GM12801 (cell line): ENCODE data around the gene JKAMP.

Source experiments
- TF ChIP-seq, protein P1 (sequence below): IDR thresholded peaks from one replicate; pipeline ENCODE4 v1.5.1; 2011; ENCODE audit warnings: control low read depth; ENCODE audit not compliant: insufficient read length; ENCODE audit errors: extremely low read depth

The JKAMP gene

DNA sequence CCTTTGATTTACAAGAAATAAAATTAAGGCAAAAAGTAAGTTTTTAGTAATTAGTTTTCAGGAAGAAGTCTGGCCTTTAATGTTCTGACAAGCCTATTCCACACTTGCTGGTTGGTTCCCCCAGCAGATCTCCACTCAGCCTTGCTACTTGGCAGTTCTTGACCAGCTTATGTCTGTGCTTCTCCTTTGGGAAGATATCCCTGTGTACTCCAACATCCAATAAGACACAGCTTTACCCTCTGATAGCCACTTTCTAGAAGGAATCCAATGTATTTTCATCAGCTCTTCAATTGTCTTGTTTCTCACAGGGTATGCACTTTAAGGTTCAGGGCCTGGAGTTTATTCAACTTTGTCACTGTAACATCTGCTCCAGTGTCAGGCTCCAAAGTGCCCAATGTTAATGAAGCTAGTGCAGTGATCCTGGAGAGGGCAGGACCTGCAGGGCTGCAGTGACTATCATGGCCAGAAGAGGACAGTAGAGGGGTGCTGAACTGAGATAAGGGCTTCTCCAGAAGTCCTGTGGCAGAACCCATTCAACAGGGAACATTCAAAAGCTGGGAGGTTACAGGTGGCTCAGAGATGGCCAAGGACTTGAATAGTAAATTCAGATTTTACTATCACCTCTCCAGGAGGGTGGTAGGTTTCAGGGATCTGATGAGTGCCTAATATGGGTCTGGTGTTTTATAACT, 22.9 kb downstream of the JKAMP start:
- TF ChIP-seq, protein P1, sequence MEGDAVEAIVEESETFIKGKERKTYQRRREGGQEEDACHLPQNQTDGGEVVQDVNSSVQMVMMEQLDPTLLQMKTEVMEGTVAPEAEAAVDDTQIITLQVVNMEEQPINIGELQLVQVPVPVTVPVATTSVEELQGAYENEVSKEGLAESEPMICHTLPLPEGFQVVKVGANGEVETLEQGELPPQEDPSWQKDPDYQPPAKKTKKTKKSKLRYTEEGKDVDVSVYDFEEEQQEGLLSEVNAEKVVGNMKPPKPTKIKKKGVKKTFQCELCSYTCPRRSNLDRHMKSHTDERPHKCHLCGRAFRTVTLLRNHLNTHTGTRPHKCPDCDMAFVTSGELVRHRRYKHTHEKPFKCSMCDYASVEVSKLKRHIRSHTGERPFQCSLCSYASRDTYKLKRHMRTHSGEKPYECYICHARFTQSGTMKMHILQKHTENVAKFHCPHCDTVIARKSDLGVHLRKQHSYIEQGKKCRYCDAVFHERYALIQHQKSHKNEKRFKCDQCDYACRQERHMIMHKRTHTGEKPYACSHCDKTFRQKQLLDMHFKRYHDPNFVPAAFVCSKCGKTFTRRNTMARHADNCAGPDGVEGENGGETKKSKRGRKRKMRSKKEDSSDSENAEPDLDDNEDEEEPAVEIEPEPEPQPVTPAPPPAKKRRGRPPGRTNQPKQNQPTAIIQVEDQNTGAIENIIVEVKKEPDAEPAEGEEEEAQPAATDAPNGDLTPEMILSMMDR: no peak

DNA sequence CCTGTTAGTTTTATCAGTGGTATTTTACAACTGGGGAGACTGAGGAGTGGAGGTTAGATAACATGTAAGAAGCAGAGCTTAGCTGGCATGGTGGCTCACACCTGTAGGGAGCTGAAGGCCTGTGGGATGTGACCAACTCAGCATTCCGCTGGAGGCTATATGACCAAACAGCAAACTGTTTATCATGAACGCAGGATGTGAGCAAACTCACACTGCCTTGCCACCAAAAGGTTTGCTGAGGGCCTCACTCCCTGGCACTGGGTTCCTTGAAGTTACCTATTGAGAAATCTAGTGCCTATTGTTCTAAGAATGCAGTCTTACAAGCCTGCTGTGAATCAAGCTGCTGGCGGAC, 23.4 kb downstream of the JKAMP start:
- TF ChIP-seq, protein P1: no peak

DNA sequence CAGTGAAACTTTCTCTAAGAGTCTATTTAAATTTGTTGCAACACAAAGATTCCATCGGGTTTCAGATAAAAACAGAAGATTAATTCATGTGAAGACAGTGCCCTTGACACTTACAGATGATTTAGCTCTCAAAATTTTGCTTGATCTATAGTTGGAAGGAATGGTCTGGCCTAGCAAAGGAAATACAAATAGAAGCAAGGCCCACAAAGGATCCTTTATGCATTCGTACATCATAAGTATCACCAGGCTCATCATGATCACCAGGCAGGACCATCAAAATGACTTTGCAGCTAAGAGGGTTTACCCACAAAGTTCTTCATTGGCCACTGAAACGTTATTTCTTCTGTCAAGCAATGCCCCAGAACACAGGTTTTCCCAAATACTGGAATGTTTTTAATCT, 24.8 kb downstream of the JKAMP start:
- TF ChIP-seq, protein P1: no peak

DNA sequence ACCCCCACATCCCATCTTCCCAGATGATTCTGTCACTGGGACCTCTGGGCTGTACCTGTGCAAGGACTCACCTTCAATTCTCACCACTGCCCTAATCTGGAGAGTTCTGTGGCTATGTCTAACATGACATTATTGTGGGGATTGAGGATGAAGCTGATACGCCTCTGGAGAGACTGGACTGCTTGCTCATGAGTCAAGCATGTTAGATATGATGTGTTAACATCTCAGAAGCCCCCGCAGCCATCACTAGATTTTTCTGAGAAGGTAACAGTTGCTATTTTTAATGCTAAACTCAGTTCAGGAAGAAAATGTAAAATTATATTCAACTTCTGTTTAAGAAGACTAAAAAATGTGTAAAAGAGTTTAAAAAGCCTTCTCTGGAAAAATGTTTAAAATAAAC, 25.7 kb downstream of the JKAMP start:
- TF ChIP-seq, protein P1: no peak

DNA sequence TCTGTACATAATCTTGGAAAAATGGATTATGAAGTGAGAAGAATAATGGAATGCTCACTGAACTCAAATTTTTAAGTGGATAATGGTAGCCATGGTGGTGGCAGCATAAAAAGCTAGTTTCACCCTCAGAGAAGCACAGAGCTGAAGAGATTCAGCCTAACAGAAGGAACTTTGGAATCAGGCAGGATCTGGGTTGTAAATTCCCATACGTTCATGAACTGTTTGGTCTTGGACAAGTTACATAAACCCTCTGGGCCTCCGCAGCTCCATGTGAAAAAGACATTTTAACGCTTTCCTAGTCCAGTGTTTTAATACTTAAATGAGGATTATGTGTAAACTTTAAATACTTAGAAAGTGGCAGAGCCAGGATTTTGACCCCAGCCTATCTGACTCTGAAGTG, 26.6 kb downstream of the JKAMP start:
- TF ChIP-seq, protein P1: no peak

DNA sequence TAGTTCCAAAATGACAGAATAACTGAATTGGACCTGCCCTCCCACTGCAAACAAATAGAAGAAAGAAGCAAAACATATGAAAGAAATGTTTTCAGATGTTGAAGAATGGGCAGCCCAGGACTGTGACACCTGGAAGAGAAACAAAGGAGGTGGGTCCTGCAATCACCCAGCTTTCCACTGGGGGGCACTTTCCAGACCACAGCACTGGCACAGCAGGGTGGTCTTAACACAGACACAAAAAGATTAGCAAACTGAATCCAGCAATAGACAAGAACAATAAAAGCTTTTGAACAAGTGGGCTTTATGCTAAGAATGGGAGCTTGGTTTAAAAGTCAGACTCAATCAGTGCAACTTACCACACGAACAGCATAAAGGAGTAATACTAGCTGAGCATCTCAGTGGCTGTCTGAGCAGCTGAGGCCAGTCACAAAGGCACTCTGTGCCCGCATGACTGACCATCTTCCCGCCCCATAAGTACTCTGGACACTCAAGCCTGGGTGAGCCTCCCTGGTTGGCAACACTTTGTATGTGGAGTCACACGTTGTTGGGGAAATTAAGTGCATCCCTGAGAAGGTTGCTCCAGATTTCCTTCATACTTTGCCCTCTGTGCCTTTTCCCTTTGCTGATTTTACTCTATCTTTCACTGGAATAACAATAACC, 27.7 kb downstream of the JKAMP start:
- TF ChIP-seq, protein P1: no peak

DNA sequence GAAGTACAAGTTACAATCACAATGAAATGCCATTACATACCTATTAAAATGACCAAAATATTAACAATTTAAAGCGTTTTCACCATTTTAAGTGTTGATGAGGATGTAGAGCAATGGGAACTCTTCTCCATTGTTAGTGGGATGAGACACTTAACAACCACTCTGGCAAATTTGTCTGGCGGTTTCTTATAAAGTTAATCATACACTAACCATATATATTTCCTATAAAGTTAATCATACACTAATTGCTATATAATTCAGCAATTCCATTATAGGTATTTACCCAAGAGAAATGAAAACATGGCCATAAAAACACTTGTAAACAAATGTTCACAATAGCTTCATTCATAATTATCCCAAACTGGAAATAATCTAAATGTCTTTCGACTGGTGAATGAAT, 35.9 kb downstream of the JKAMP start:
- TF ChIP-seq, protein P1: no peak
